HG02943 (cell line): Measurements from ENCODE around the gene RHBDD1.

ENCODE experiments used
- ATAC-seq: cut with Tn5 transposase; IDR thresholded peaks from one replicate; pipeline ENCODE4 v1.9.1; 2021; ENCODE audit warnings: mild to moderate bottlenecking, low read depth, moderate library complexity; ENCODE audit not compliant: unreplicated experiment

The RHBDD1 gene

GRCh38 chr2:227020416-227020815 lies 184.6 kb downstream of the RHBDD1 start:
- ATAC-seq, result no peak

GRCh38 chr2:227022608-227023007 lies 186.8 kb downstream of the RHBDD1 start:
- no peak for ATAC-seq

GRCh38 chr2:227025510-227025909 lies 189.7 kb downstream of the RHBDD1 start:
- ATAC-seq, result no peak

GRCh38 chr2:227029426-227030105 lies 193.7 kb downstream of the RHBDD1 start:
- no peak for ATAC-seq

GRCh38 chr2:227030789-227031188 lies 194.9 kb downstream of the RHBDD1 start:
- ATAC-seq, result no peak

GRCh38 chr2:227031379-227031778 lies 195.5 kb downstream of the RHBDD1 start:
- ATAC-seq, result no peak

GRCh38 chr2:227033471-227034148 lies 197.8 kb downstream of the RHBDD1 start:
- ATAC-seq, result peak; percentile 73

- ATAC-seq, result no peak
Measured at GRCh38 chr2:227035711-227036367, 200.0 kb downstream of the RHBDD1 start.

GRCh38 chr2:227036527-227036926 lies 200.7 kb downstream of the RHBDD1 start:
- ATAC-seq, result no peak

GRCh38 chr2:227038550-227039189 lies 202.8 kb downstream of the RHBDD1 start:
- ATAC-seq, result no peak

GRCh38 chr2:227043981-227044380 lies 208.1 kb downstream of the RHBDD1 start:
- no peak for ATAC-seq
